ENCODE data around the gene CSRP2. TPM values are rescaled to one million over a fixed set of nuclear protein-coding genes. Genes with fewer than 3 reads are reported as not detected.

CSRP2 gene
- polyA plus RNA-seq, 1 experiment = 81.6 TPM

DNA sequence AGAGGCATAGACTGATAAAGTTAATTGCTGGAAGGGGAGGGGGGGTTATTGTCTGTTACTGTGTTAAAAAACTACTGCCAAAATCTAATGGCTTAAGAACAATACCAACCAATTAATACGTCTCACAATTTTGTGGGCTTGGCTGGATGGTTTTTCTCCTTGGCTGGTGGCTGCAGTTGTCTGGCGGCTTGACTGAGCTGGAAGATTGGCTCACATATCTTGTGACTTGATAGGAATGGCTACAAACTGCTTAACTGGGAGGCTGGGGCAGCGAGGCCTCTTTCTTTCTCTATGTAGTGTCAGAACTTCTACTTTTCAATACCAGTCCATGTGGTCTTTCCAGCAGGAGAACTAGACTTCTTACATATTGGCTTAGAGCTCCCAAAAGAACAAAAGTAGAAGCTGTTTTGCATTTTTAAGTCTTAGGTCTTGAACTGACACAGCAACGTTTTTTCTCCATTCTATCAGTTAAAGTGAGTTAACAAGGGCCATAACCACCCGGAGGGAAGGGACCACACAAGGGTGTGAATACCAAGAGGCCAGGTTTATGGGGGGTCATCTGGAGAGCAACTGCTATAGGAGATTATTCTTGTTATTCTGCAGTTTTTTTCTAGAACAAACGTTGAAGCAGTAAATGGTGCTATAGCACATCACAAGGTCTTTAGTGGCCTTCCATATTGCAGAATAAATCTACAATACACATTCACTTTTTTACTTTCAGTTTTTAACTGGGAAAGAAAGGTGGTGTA is 68.0 kb downstream of the CSRP2 start:
- Histone ChIP-seq H3K36me3 (ENCODE audit: control insufficient read depth, insufficient read depth, low read length) (peaks cover 8% of the 10 kb centered on the region), H3K27me3 (ENCODE audit: control insufficient read depth, insufficient read depth, low read length) (no peaks in the 10 kb centered on the region), H3K4me3 (ENCODE audit: low read depth, low read length) (no peak overlapping the region)
- CTCF ChIA-PET = interaction anchor here (1.2 to 2.1 kb wide), 2 partner anchors 10 to 21 kb away, joined by 6 to 7 read pairs; no protein-coding TSS in a partner anchor
- TF ChIP-seq CTCF (IDR thresholded peaks at IDR 0.05; ENCODE audit: insufficient read depth, low read depth, low read length) = no peak
- POLR2A ChIA-PET = interaction anchor here (0.7 kb wide), 1 partner anchor 881 kb away, joined by 4 read pairs; no protein-coding TSS in a partner anchor
- DNase-seq (ENCODE audit: low read depth) = no peak

Other genes starting within 250 kb of the CSRP2 start
- gene ZDHHC17, start 114.9 kb downstream of the CSRP2 start, polyA plus RNA-seq (2011; rRNA removed) = 34.5 and 51.1 TPM in 2 replicates
- gene E2F7, start 186.6 kb upstream of the CSRP2 start, polyA plus RNA-seq (2011; rRNA removed) = 3.6 and 3.9 TPM in 2 replicates